SK-N-SH (cell line): ENCODE measurements around the gene RRP9. TPM values are rescaled to one million over a fixed set of nuclear protein-coding genes. Genes with fewer than 3 reads are reported as not detected.

Source experiments
- CTCF ChIA-PET: fragments of 300-600, 350-600 bp; formaldehyde crosslinking; extraction: SDS; loops from one replicate; lab custom pipeline; 2021; lab: Yijun Ruan, JAX
- POLR2A ChIA-PET: fragments of 350-600 bp; sonication (Branson Sonifier 250); formaldehyde crosslinking; extraction: SDS; loops from one replicate; lab custom pipeline; 2020; ENCODE audit warnings: antibody characterized with exemption, inconsistent platforms; lab: Yijun Ruan, JAX
- DNase-seq: peaks from one replicate; pipeline ENCODE4 v3.0.0; 2012
- H2AFZ ChIP-seq: fragments of 200-600 bp; sonication (generic); 2 replicates; pipeline ENCODE4 v1.8.1; 2016; ENCODE audit warnings: antibody characterized with exemption, mild to moderate bottlenecking, low read depth
- H3F3A ChIP-seq: fragments of 200-600 bp; sonication (generic); replicated peaks from 2 replicates; pipeline ENCODE3; 2016; ENCODE audit warnings: antibody characterized with exemption, mild to moderate bottlenecking; ENCODE audit not compliant: insufficient read depth
- H3K27ac ChIP-seq, 2 experiments: fragments of 200-500 bp in 1 of 2; fragments of 200-600 bp in 1 of 2; sonication (Bioruptor generic) in 1 of 2; sonication (generic), shearing (Covaris generic) in 1 of 2; 2 replicates each; pipeline versions ENCODE4 v1.5.1 to v1.6.1; 2014 to 2016; ENCODE audit warnings: low read depth in 2 of 2, inconsistent platforms in 1 of 2, low read length in 1 of 2, mild to moderate bottlenecking in 1 of 2, mixed read lengths in 1 of 2
- H3K27me3 ChIP-seq: fragments of 200-600 bp; sonication (generic), shearing (Covaris generic); 2 replicates; pipeline ENCODE4 v1.6.1; 2016; ENCODE audit warnings: mixed run types; ENCODE audit not compliant: insufficient read depth
- H3K36me3 ChIP-seq, 2 experiments: fragments of 200-500 bp in 1 of 2; fragments of 200-600 bp in 1 of 2; sonication (Bioruptor generic) in 1 of 2; sonication (generic) in 1 of 2; replicated peaks in 1 of 2; 2 replicates each; pipeline versions ENCODE3 to v1.5.1; 2014 to 2016; ENCODE audit warnings: low read length in 1 of 2, mild to moderate bottlenecking in 1 of 2; ENCODE audit not compliant: insufficient read depth in 2 of 2, control insufficient read depth in 1 of 2
- H3K4me1 ChIP-seq, 2 experiments: fragments of 200-500 bp in 1 of 2; fragments of 200-600 bp in 1 of 2; sonication (Bioruptor generic) in 1 of 2; sonication (generic), shearing (Covaris generic) in 1 of 2; 2 replicates each; pipeline versions ENCODE4 v1.5.1 to v1.6.1; 2014 to 2016; ENCODE audit warnings: low read depth in 1 of 2, low read length in 1 of 2, mixed run types in 1 of 2; ENCODE audit not compliant: insufficient read depth in 2 of 2, control insufficient read depth in 1 of 2
- H3K4me2 ChIP-seq: fragments of 200-600 bp; sonication (generic), shearing (Covaris generic); 2 replicates; pipeline ENCODE4 v1.6.1; 2017; ENCODE audit warnings: mixed run types
- H3K4me3 ChIP-seq, 2 experiments: fragments of 200-500 bp in 1 of 2; fragments of 200-600 bp in 1 of 2; sonication (Bioruptor generic) in 1 of 2; sonication (generic), shearing (Covaris generic) in 1 of 2; 2 replicates each; pipeline versions ENCODE4 v1.5.1 to v1.8.1; 2014 to 2016; ENCODE audit warnings: low read depth in 2 of 2, inconsistent platforms in 1 of 2, low read length in 1 of 2, mild to moderate bottlenecking in 1 of 2, mixed read lengths in 1 of 2, moderate library complexity in 1 of 2
- H3K79me2 ChIP-seq: fragments of 200-600 bp; sonication (generic); 2 replicates; pipeline ENCODE4 v1.8.1; 2017; ENCODE audit warnings: mild to moderate bottlenecking; ENCODE audit not compliant: insufficient read depth
- H3K9ac ChIP-seq: fragments of 200-600 bp; sonication (generic); 2 replicates; pipeline ENCODE4 v1.6.1; 2017; ENCODE audit warnings: mixed run types
- H3K9me2 ChIP-seq: fragments of 200-600 bp; sonication (generic); 2 replicates; pipeline ENCODE4 v1.6.1; 2017; ENCODE audit warnings: mixed run types
- H3K9me3 ChIP-seq: fragments of 200-600 bp; sonication (generic); 2 replicates; pipeline ENCODE4 v1.6.1; 2017; ENCODE audit warnings: mixed run types, mild to moderate bottlenecking, moderate library complexity
- H4K20me1 ChIP-seq: fragments of 200-600 bp; sonication (generic); 2 replicates; pipeline ENCODE4 v1.6.1; 2017; ENCODE audit warnings: mild to moderate bottlenecking, mixed run types; ENCODE audit not compliant: insufficient read depth
- CTCF ChIP-seq: fragments of 200-600 bp; sonication (generic); IDR thresholded peaks from 2 replicates; pipeline ENCODE4 v1.6.1; 2017; ENCODE audit warnings: antibody characterized with exemption, mild to moderate bottlenecking, moderate library complexity
- ELF1 ChIP-seq: IDR thresholded peaks from 2 replicates; pipeline ENCODE4 v1.4.0; 2012
- EZH2phosphoT487 ChIP-seq: fragments of 200-600 bp; sonication (generic); IDR thresholded peaks from 2 replicates; pipeline ENCODE4 v1.6.1; 2017; ENCODE audit warnings: low read depth, mixed run types, mild to moderate bottlenecking, antibody characterized with exemption, moderate library complexity, borderline replicate concordance
- FOXJ3 ChIP-seq: sonication (generic); formaldehyde crosslinking; IDR thresholded peaks from 2 replicates; pipeline ENCODE4 v1.5.1; 2020; ENCODE audit warnings: mild to moderate bottlenecking, missing genetic modification reagents
- FOXM1 ChIP-seq: IDR thresholded peaks from 2 replicates; pipeline ENCODE4 v1.4.0; 2012; ENCODE audit warnings: low read depth, mild to moderate bottlenecking
- GABPA ChIP-seq: IDR thresholded peaks from 2 replicates; pipeline ENCODE4 v1.4.0; 2012; ENCODE audit warnings: low read depth, mild to moderate bottlenecking
- IRF3 ChIP-seq: fragments of 150-350 bp; IDR thresholded peaks from 2 replicates; pipeline ENCODE4 v1.6.1; 2016; ENCODE audit warnings: mild to moderate bottlenecking, low read depth, low read length
- MAX ChIP-seq: IDR thresholded peaks from 2 replicates; pipeline ENCODE4 v1.4.0; 2012; ENCODE audit warnings: low read depth
- NFIC ChIP-seq: IDR thresholded peaks from 2 replicates; pipeline ENCODE4 v1.4.0; 2012; ENCODE audit warnings: borderline replicate concordance
- RAD21 ChIP-seq: IDR thresholded peaks from 2 replicates; pipeline ENCODE4 v1.6.1; 2012; ENCODE audit warnings: mild to moderate bottlenecking, low read length
- RCOR1 ChIP-seq: fragments of 150-350 bp; IDR thresholded peaks from 2 replicates; pipeline ENCODE4 v1.6.1; 2017; ENCODE audit warnings: antibody characterized with exemption, low read length
- RFX5 ChIP-seq: IDR thresholded peaks from 2 replicates; pipeline ENCODE4 v1.6.1; 2012; ENCODE audit warnings: mild to moderate bottlenecking, improper control_type of control experiment, low read length
- SIN3A ChIP-seq: IDR thresholded peaks from 2 replicates; pipeline ENCODE4 v1.6.1; 2012; ENCODE audit warnings: low read depth, mild to moderate bottlenecking, low read length, moderate library complexity, borderline replicate concordance
- TCF12 ChIP-seq: IDR thresholded peaks from 2 replicates; pipeline ENCODE4 v1.4.0; 2012
- TEAD4 ChIP-seq: IDR thresholded peaks from 2 replicates; pipeline ENCODE4 v1.4.0; 2012; ENCODE audit warnings: mild to moderate bottlenecking, borderline replicate concordance; ENCODE audit not compliant: insufficient read depth
- WGBS: methylation state at CpG from one replicate; pipeline ENCODE4 v1.1.6; 2017; ENCODE audit warnings: low lambda C conversion rate; 5-methylcytosine and 5-hydroxymethylcytosine counted together
- polyA plus RNA-seq, 3 experiments: library from polyadenylated mRNA; depleted of rRNA; stranded (reverse); fragments of >200 nt; gene quantifications; 2 replicates each; pipeline ENCODE4 v1.2.3, GENCODE V29; 2012
- TF ChIP-seq, protein P1 (sequence below): IDR thresholded peaks from 2 replicates; pipeline ENCODE4 v1.4.0; 2012; ENCODE audit warnings: low read depth, borderline replicate concordance
- TF ChIP-seq, protein P2 (sequence below): IDR thresholded peaks from 2 replicates; pipeline ENCODE4 v1.4.0; 2012; ENCODE audit warnings: low read depth, borderline replicate concordance

Gene RRP9
- polyA plus RNA-seq, 1 of the 3 experiments (the other 2 are of a cell fraction), result 49.6 TPM

GRCh38 chr3:51970606-51971300, 29.0 kb upstream of the RRP9 start:
- 82% methylated on average over 6 of the region's 6 CpGs for WGBS
- Histone ChIP-seq H3F3A (peaks cover 15% of the 10 kb centered on the region), H3K4me3 (no peak overlapping the region), H3K27me3 (no peaks in the 10 kb centered on the region), H3K4me1 (peaks cover 7 to 56% of the 10 kb centered on the region in 2 experiments), H3K4me2 (no peak overlapping the region), H3K79me2 (peaks cover 29% of the 10 kb centered on the region), H3K27ac (peak overlapping the region in 1 of 2 experiments; percentile 30; a peak in 1 of 4 replicates), H3K9me2 (no peaks in the 10 kb centered on the region), H3K9me3 (no peaks in the 10 kb centered on the region), H3K9ac (no peak overlapping the region), H3K36me3 (no peaks in the 10 kb centered on the region), H2AFZ (no peak overlapping the region), H4K20me1 (no peaks in the 10 kb centered on the region)
- TF ChIP-seq FOXM1, result no peak
- no peak for TF ChIP-seq EZH2phosphoT487
- TF ChIP-seq FOXJ3, result no peak
- TF ChIP-seq RAD21, result no peak
- TF ChIP-seq SIN3A, result no peak
- TF ChIP-seq RCOR1, result no peak
- TF ChIP-seq TCF12, result no peak
- TF ChIP-seq IRF3, result no peak
- TF ChIP-seq, protein P1, sequence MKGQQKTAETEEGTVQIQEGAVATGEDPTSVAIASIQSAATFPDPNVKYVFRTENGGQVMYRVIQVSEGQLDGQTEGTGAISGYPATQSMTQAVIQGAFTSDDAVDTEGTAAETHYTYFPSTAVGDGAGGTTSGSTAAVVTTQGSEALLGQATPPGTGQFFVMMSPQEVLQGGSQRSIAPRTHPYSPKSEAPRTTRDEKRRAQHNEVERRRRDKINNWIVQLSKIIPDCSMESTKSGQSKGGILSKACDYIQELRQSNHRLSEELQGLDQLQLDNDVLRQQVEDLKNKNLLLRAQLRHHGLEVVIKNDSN, result no peak
- TF ChIP-seq MAX, result no peak
- TF ChIP-seq GABPA, result no peak
- TF ChIP-seq NFIC, result no peak
- TF ChIP-seq, protein P2, sequence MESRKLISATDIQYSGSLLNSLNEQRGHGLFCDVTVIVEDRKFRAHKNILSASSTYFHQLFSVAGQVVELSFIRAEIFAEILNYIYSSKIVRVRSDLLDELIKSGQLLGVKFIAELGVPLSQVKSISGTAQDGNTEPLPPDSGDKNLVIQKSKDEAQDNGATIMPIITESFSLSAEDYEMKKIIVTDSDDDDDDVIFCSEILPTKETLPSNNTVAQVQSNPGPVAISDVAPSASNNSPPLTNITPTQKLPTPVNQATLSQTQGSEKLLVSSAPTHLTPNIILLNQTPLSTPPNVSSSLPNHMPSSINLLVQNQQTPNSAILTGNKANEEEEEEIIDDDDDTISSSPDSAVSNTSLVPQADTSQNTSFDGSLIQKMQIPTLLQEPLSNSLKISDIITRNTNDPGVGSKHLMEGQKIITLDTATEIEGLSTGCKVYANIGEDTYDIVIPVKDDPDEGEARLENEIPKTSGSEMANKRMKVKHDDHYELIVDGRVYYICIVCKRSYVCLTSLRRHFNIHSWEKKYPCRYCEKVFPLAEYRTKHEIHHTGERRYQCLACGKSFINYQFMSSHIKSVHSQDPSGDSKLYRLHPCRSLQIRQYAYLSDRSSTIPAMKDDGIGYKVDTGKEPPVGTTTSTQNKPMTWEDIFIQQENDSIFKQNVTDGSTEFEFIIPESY, result no peak
- no peak for TF ChIP-seq ELF1
- no peak for TF ChIP-seq CTCF
- TF ChIP-seq RFX5, result no peak
- TF ChIP-seq TEAD4, result no peak
- ChIA-PET CTCF (interaction anchor here (1.1 to 4.8 kb wide), 4 partner anchors 11 to 32 kb away, joined by 3 to 27 read pairs (median 14); partner anchors contain the start of genes ACY1, PARP3 and RRP9), POLR2A (no interaction called here)
- no peak for DNase-seq
